ENCODE data around the gene TMC6.

The TMC6 gene

GRCh38 chr17:78125138-78125913 lies 3.2 kb downstream of the TMC6 start:
- peak; percentile 69 for DNase-seq (ENCODE audit: extremely low read depth, insufficient read length)
- H3K36me3 ChIP-seq (ENCODE audit: control insufficient read depth, insufficient read depth, low read length), result peaks cover 34% of the 10 kb centered on the region

GRCh38 chr17:78124836-78125137 lies 3.8 kb downstream of the TMC6 start:
- H3K36me3 ChIP-seq (ENCODE audit: control insufficient read depth, insufficient read depth, low read length), result peaks cover 35% of the 10 kb centered on the region
- no peak for DNase-seq (ENCODE audit: extremely low read depth, insufficient read length)
- peak overlapping the region; percentile 91 for H3K4me3 ChIP-seq (replicated peaks; ENCODE audit: low read depth, low read length)
- no peaks in the 10 kb centered on the region for H3K27me3 ChIP-seq (replicated peaks; ENCODE audit: control insufficient read depth, insufficient read depth, low read length)
- TF ChIP-seq, protein P1, sequence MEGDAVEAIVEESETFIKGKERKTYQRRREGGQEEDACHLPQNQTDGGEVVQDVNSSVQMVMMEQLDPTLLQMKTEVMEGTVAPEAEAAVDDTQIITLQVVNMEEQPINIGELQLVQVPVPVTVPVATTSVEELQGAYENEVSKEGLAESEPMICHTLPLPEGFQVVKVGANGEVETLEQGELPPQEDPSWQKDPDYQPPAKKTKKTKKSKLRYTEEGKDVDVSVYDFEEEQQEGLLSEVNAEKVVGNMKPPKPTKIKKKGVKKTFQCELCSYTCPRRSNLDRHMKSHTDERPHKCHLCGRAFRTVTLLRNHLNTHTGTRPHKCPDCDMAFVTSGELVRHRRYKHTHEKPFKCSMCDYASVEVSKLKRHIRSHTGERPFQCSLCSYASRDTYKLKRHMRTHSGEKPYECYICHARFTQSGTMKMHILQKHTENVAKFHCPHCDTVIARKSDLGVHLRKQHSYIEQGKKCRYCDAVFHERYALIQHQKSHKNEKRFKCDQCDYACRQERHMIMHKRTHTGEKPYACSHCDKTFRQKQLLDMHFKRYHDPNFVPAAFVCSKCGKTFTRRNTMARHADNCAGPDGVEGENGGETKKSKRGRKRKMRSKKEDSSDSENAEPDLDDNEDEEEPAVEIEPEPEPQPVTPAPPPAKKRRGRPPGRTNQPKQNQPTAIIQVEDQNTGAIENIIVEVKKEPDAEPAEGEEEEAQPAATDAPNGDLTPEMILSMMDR (IDR thresholded peaks at IDR 0.05; ENCODE audit: insufficient read depth, low read length, poor library complexity, severe bottlenecking), result no peak

More at GRCh38 chr17:78125138-78125913, 3.2 kb downstream of the TMC6 start:
- Histone ChIP-seq H3K27me3 (replicated peaks; ENCODE audit: control insufficient read depth, insufficient read depth, low read length) (no peaks in the 10 kb centered on the region), H3K4me3 (replicated peaks; ENCODE audit: low read depth, low read length) (peak overlapping the region; percentile 91)
- TF ChIP-seq, protein P1 (IDR thresholded peaks at IDR 0.05; ENCODE audit: insufficient read depth, low read length, poor library complexity, severe bottlenecking), result no peak

DNA sequence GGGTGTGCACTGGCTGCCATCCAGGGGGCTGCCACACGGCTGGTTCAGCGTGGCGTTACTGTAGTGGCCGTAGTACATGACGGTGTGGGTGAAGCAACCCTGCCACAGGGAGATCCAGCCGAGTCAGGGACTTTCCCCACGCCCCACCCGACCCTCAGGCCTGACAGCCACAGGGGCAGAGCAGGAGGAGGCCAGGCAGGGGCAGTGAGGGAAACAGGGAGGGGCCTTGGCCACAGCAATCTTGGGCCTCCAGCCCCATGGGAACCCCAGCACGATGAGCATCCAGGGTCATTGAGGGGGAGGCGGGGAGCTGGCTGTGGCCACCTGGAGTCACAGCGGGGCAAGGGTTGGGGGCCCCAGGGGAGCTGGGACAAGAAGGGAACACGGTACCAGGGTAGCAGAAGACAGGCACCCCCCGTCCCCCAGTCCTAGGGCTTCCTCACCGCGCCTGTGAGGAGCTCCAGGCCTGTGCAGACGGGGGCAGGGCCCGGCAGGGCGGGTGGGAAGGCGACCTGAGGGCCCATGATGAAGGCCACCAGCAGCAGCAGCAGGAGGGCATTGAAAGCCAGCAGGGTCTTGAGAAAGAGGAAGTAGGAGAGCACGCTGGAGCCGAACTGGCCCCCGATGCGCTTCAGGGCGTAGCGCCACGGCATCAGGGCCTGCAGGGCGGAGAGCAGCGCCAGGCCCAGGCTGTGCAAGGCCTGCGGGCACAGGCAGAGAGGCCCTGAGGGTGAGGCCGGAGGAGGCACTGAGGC lies 4.3 kb downstream of the TMC6 start:
- Histone ChIP-seq H3K27me3 (replicated peaks; ENCODE audit: control insufficient read depth, insufficient read depth, low read length) (no peaks in the 10 kb centered on the region), H3K36me3 (ENCODE audit: control insufficient read depth, insufficient read depth, low read length) (peaks cover 37% of the 10 kb centered on the region), H3K4me3 (replicated peaks; ENCODE audit: low read depth, low read length) (peak overlapping the region; percentile 91)
- DNase-seq (ENCODE audit: extremely low read depth, insufficient read length), result peak; percentile 91
- TF ChIP-seq, protein P1 (IDR thresholded peaks at IDR 0.05; ENCODE audit: insufficient read depth, low read length, poor library complexity, severe bottlenecking), result no peak

DNA sequence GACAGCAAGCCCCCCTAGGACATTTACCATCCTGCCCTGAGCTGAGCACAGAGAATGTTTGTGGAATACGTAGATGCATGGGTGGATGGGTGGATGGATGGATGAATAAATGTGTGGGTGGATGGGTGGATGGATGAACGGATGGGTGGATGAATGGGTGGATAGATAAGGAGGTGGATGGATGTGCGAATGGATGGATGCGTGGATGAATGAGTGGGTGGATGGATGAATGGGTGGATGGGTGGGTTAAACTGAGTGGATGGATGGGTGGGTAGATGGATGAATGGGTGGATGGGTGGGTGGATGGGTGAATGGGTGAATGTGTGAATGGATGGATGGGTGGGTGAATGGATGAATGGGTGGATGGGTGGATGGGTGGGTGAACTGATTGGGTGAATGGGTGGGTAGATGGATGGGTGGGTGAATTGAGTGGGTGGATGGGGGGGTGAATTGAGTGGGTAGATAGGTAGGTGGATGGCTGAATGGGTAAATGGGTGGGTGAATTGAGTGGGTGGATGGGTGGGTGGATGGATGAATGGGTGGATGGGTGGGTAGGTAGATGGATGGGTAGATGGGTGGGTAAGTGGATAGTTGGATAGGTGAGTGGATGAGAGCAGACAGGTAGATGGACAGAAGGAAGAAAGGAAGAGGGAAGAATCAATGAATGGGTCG lies 5.2 kb downstream of the TMC6 start:
- no peaks in the 10 kb centered on the region for H3K27me3 ChIP-seq (replicated peaks; ENCODE audit: control insufficient read depth, insufficient read depth, low read length)
- no peak for DNase-seq (ENCODE audit: extremely low read depth, insufficient read length)
- TF ChIP-seq, protein P1 (IDR thresholded peaks at IDR 0.05; ENCODE audit: insufficient read depth, low read length, poor library complexity, severe bottlenecking), result no peak
- peaks cover 45% of the 10 kb centered on the region for H3K36me3 ChIP-seq (ENCODE audit: control insufficient read depth, insufficient read depth, low read length)
- H3K4me3 ChIP-seq (replicated peaks; ENCODE audit: low read depth, low read length), result no peak overlapping the region

GRCh38 chr17:78122931-78123249 lies 5.7 kb downstream of the TMC6 start:
- no peak overlapping the region for H3K4me3 ChIP-seq (replicated peaks; ENCODE audit: low read depth, low read length)
- no peak for DNase-seq (ENCODE audit: extremely low read depth, insufficient read length)
- TF ChIP-seq, protein P1 (IDR thresholded peaks at IDR 0.05; ENCODE audit: insufficient read depth, low read length, poor library complexity, severe bottlenecking), result no peak
- peaks cover 48% of the 10 kb centered on the region for H3K36me3 ChIP-seq (ENCODE audit: control insufficient read depth, insufficient read depth, low read length)
- H3K27me3 ChIP-seq (replicated peaks; ENCODE audit: control insufficient read depth, insufficient read depth, low read length), result no peaks in the 10 kb centered on the region
